HG03108 (cell line): ENCODE measurements around the gene UCN.
"Not testable (repeated sequence)": the region's sequence is repeated elsewhere in the genome, so short reads cannot be mapped to it uniquely, and the experiment has no call there.

ENCODE experiments used
- ATAC-seq: cut with Tn5 transposase; IDR thresholded peaks from one replicate; pipeline ENCODE4 v1.9.1; 2021; ENCODE audit warnings: moderate library complexity; ENCODE audit not compliant: unreplicated experiment

Gene UCN, protein sequence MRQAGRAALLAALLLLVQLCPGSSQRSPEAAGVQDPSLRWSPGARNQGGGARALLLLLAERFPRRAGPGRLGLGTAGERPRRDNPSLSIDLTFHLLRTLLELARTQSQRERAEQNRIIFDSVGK

DNA sequence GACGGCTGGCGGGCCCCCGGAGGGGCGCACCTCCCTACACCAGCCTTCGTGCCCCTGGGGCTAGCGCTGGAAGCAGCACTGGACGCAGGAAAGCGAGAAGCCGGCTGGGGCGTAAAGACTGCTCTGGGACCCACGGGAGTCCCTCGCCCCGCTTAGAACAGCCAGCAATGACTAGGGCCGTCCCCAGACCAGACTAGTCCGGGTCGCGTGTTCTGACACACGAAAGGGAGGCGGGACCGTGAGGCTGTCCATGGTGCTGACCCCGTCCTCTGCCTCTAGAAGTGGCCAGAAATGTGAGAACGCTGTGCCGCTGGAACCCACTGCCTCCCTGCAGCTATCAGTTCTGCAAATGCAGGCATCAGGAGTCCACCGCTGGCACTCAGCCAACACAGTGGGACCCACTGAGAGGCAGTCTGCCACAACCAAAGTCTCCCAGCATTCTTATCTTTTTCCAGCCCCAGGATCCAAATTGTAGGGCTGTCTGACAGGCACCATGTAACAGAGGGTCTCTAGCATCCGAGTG, at the start of gene UCN:
Gene UCN (minus strand): TSS at position 87 of the 523 bp plus-strand sequence. CDS start 550 bp downstream, outside the sequence.
- ATAC-seq: no peak

DNA sequence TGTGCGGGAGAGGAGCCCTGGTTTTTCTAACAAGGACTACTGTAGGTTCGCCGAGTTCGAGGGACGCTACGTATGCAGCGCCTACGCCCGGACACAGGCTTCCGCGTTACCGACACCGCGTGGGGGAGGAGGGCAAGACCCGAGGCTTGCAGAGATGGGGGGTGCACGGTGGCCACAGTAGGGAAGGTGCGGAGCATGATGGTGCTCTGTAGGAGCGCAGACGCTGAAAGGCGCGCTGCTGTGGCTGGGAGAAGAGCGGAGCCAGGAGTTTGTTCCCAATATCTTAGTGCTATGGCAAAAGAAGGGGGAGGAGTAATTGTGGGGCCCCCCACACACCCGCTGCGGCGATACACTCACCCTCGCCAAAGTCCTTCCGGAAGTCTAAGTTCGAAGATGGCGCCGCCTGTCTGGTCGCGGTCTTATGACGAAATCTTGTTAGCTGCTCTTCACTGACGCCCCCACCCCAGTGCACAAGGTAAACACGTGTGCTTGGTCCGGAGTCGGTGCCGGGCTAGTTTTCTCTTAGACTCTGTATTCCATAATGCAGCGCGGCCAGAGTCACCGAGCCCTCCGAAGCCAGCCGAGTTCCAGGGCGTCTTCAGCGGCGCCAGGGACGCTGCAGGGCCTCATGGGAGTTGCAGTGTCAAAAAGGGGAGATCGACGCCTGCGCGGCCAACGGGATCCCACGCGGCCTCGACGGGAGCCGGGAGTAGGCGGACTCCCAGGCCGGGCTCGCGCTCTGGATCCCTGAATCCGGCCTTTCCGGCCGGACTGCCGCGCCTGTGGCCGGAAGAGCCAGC, 48.3 kb upstream of the UCN start, which contains the start of gene GTF3C2:
Gene GTF3C2 (minus strand): TSS at position 383 of the 800 bp plus-strand sequence. CDS start 13,210 bp downstream, outside the sequence.
- ATAC-seq: peak; percentile 81

DNA sequence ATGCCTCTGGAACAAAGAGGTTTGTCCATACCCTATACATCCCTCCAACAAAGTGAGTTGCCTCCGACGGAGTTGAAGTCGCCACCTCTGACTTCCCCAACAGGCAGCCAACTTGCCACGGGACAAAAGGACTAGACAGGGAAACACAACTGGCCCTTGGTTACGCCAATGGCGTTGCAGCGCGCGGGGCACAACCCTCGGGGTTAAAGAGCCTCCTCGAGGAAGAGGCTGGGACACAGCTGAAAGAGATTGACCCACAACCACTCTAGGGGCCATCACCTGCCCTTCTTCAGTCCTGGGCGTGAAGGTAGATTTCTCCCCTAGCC, 47.8 kb upstream of the UCN start:
- peak; percentile 29 for ATAC-seq

DNA sequence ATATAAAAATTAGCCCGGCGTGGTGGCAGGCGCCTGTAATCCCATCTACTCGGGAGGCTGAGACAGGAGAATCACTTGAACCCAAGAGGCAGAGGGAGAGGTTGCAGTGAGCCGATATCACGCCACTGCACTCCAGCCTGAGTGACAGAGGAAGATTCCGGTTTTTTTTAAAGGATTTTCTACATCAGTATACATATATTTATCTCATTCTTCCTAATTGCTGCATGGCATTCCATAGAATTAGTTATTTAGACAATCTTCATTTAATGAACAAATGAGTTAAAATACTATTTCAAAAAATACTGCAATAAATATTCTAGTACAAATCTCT, 46.3 kb upstream of the UCN start:
- ATAC-seq: no peak

DNA sequence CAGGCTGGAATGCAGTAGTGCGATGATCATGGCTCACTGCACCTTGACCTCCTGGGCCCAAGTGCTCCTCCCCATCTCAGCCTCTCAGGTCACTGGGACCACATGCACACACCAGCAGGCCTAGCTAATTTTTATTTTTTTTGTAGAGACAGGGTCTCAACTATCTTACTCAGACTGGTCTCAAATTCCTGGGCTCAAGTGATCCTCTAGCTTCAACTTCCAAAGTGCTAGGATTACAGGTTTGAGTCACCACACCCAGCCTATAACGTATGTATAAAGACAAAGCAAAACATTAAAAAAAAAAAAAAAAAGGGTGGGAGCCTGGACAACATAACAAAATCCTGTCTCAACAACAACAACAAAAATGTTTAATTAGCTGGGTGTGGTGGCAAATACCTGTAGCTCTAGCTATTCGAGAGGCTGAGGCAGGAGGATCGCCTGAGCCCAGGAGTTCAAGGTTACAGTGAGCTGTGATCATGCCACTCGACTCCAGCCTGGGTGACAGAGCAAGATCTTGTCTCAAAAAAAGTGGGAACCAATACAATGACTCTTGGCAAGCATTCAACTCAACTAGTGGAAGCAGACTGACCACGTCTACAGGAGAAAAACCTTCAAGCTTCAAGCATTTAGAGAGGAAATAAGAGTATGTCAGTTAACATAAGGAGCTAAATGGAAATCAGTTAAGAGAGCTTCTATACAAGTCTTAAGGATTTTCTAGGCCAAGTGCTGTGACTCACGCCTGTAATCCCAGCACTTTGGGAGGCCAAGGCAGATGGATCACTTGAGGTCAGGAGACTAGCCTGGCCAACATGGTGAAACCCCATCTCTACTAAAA, 45.7 kb upstream of the UCN start:
- ATAC-seq: no peak

DNA sequence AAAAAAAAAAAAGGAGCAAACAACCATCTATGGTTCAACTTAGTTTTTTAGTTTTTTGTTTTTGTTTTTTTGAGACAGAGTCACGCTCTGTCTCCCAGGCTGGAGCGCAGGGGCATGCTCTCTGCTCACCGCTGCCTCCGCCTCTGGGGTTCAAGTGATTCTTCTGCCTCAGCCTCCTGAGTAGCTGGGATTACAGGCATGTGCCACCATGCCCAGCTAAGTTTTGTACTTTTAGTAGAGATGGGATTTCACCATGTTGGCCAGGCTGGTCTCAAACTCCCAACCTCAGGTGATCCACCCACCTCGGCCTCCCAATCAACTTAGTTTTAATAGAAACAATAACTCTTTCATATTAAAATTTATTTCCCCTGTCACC, 45.1 kb upstream of the UCN start:
- not testable (repeated sequence) for ATAC-seq

DNA sequence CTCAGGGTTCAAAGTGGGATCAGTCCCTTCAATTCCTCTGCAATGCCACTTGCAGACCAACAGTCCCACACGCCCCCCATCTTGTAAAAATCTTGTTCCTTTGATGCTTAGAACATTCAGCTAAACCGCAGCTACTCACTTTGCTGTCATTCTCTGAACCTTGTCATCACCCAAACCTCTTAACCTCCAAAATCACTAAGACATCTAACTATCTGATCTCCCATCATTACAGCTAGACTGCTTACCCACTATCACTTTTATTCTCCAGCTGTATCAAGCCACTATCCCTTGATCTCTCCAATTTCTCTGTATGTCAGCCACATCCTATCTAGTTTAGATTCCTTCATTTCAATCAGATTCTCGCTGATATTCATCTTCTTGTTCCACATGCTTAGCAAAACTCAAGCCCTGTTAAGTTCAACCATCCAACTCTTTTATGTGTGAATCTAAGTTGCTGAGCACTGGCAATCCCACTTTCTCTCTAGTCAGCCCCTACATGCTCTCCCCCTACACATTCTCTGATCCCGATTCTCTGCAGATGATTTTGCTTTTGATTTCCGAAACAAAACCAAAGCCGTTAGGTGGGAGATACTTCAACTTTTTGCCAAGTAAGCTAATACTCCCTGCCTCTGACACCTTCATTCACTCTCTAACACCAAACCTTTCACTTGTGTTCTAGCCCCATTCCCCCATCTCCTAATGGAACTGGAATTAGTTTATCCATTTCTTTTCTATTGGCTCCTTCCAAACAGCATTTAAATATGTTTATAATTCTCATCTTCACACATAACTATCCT, 43.8 kb upstream of the UCN start:
- no peak for ATAC-seq

DNA sequence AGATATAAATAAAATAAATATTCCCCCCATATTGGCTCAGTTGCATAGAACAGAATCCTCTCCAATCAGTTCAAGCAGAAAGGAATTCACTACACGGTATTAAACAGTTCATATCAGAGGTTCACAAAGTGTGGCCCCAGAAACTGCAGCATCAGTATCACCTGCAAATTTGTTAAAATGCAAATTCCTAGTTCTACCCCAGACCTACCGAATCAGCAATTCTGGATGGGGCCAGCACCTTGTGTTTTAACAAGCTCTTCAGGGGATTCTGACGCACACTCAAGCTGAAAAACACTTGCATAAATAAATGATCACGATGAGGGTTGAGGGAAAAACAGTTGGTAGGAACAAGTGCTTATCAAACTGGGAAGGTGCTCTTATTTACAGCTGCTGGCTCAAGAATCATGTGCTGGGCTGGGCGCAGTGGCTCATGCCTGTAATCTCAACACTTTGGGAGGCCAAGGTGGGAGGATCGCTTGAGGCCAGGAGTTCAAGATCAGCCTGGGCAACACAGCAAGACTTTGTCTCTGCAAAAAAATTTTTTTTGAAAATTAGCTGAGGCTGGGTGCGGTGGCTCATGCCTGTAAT, 42.0 kb upstream of the UCN start:
- ATAC-seq: no peak

DNA sequence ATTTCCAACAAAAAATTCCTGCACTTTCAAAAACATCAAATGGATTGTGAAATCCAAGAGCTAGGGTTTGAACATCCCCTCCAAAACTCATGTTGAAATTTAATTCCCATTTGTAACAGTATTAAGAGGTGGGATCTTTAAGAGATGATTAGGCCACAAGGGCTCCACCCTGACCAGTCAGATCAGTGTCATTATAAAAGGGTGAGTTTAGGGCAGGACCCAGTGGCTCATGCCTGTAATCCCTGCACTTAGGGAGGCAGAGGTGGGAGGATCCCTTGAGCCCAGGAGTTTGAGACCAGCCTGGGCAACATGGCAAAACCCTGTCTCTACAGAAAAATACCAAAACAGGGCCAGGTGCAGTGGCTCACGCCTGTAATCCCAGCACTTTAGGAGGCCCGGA, 39.4 kb upstream of the UCN start:
- ATAC-seq: no peak

DNA sequence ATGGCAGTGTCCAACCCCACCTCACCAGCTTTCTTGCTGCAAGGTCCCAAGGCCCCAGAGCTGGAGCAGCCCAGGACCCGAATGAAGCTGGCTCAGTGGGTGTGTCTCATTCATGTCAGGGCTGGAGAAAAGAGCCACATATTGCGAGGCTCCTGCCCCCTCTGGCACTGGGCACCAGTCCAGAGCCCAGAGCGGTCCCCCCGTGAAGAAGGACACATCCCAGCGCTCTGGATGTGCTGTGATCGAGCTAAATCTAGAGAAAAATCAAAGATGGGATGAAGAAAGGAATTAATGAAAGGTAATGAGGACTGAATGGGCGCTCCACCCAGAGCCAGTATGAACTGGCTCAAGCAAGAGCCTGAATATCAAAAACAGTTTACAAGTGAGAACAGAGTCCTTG, 27.9 kb upstream of the UCN start:
- no peak for ATAC-seq

DNA sequence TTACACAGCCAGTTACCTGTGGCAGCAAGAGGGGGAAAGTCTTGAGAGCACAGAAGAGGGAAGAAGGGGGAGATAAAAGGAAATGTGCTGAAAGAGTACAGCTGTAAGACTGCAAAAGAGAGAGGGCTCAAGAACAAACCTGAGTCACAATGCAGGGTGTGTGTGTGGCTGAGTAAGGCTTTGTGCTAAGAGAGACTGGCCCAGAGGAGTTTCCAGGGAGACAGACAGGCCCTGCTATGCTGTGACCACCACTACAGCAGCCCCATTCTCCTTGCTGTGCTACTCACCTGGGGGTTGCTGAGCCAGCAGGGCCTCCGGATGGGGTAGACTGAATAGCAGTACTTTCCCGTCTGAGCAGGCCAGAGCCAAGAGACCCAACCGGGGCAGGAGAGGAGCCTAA, 27.1 kb upstream of the UCN start:
- no peak for ATAC-seq

DNA sequence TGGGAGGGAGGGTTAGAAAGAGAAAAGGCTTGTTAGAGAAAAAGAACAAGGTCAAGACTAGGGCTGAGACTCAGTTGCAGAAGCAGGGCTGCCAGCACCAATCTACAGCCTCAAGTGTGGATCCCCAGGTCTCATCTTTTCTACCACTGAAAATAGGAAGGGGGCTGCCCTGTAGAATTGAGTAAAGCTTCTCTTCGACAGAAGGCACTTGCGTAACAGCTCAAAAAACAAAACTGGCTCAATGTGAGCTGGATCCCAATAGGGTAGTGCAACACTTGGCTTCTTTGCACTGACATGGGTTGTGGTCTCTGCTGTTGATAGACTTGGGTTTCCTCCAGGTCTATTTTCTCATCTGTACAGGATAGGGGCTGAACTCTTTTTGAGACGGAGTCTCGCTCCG, 16.5 kb upstream of the UCN start:
- no peak for ATAC-seq

DNA sequence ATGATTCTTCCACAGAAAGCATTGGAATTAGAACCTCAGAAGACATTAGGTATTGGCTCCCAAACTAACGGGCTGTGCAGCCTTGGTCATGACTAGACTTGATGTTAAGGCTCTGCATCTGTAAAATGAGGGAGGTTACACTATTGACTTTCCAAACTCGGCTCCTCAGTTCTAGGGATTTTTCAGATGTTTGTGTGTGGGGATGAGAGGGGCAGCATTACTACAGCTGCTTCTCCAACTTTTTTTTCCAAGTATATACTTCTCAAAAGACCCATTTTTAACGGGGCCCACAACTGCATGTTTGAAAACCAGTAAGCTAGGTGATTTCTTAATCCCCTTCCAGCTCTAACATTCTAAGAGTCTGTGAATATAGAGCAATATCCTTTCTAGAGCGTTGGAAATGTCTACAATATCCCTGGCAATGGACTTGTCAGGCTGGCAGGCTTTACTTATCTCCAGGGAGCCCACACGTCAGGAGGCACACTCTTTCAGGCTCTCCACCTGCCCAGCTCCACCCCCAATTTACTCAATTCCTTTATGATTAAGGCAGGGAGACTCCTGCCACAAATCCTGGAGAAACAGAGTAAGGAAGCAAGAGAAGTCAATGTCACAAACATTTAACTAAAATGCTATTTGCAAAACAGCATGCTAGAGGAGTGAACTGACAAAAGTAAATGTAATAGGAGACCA, 15.5 kb upstream of the UCN start:
- ATAC-seq: no peak

DNA sequence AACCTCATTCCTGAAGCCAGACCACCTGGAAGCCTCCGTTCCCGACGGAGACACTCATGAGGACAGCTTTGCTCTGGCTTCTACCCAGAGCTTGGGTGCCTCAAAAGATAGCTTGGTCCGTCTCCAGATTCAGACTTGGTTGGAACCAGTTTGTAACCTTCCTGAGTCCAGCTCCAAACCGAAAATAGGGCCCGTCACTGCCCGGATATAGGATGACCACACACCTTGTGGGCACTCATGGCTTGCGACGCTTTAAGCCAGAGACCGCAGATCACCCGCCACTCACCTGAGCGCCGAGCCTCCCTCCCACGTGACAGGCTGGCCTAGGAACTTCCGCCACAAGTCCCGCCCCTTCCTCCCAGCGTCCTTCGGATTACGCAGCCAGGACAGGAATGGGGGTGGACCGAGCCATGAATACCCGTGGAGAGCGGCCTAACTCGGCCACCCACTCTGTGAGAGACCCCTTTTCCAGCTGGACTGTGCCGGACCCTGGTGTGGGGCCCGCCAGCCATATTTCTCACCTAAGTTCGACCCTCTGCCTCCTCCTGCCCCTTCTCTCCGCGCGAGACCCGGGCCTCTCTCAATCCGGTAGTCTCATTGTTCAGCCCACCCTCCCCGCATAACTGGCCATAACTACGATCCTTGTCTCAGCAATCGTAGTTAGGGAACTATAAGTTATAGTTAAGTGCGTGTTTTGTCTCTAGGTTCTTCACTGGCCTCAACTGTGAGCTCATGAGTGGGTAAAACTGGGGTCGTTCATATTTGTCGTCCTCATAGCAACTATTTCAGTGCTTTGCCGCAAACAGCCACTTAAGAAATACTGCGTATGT, 14.7 kb upstream of the UCN start, which contains the start of gene MPV17:
Gene MPV17 (minus strand): TSS at position 332 of the 830 bp plus-strand sequence. CDS start 580 bp downstream, outside the sequence.
- ATAC-seq: peak; percentile 93

DNA sequence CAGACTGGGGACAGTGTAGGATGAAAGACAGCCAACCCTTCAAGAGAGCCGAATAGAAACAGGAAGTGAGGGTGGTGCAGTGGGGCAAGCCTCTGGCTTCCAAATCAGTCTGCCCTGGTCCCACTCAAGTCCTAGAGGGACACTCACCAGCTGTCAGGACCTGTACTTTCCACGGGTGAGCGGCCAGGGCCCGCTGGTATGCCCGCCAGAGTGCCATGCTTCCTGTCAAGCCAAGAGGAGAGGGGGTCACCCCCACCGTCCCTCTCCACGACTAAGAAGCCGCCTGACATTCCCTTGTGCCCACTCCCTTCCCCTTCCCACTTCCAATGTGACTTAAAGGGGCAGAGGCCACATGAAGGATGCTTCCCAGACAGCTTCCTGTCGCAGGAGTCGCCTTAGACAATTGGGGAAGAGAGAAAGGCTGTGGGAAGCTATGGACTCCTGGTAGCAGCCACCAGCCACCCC, 14.1 kb upstream of the UCN start:
- peak; percentile 23 for ATAC-seq

DNA sequence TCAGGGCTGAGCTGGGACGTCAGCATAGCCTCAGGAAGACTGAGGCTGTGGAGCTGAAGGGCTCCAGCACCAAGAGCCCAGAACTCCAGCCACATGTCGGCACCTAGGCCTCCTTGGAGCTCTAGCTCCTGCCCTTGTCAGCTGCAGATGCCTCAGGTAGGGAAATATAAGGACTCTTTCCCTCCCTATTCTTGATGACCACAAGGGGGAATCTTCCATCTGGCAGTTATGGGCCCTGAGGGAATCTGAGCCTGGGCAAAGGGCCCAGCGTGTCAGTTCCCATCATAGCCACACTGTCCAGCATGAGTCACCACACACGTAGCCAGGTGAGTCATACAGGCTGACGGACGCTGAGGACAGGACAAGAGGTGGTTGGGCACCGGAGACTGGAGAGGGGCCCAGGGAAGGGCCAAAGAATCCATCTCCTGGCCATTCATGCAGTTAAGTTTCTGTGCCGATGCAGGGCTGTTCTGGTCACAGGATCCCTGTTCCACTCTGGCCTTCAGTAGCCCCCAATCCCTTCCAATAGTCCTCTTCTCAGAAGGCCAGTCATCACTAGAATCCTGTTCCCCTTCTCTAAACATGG, 12.8 kb upstream of the UCN start:
- ATAC-seq: no peak

DNA sequence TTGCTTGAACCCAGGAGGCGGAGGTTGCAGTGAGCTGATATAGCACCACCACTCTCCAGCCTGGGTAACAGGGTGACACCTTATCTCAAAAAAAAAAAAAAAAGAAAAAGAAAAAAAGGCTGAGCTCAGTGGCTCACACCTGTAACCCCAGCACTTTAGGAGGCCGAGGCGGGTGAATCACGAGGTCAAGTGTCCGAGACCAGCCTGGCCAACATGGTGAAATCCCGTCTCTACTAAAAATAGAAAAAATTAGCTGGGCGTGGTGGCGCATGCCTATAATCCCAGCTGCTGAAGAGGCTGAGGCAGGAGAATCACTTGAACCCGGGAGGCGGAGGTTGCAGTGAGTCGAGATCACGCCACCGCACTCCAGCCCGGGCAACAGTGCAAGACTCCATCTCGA, 11.6 kb upstream of the UCN start:
- ATAC-seq: not testable (repeated sequence)

DNA sequence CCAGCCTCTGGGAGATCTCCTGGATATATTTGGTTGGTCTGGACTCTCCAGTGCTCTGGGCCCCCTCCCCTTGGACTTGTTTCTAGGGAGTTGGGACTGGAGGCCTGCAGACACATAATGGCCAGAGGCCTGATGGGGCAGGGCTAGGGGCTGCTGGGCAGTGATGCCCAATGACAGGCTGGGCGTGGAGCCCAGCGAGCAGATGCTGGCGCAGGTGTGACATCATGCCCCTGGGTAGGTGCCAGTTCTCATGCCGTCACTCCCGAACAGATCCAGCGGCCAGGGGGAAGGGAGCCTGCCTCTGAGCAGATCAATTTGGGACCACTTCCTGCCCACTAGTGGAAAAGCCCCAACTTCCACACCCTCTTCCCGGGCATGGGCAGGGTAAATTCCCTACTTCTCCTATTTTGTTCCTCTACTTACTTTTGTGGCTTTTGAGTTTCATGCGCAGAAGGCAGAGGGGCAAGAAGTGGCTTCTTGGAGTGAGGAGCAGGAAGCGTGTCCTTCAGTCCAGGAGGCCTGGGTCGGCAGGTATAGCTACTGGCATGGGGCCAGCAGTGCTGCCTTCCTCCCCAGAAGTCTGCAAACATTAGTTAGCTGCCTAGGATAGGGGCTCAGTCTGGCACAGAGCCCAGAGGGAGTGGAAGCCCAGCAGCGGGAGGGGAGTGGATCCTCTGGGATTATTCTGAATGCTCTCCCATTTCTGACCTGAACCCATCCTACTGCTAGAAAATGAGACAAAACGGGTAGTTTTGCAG, 8.6 kb upstream of the UCN start:
- no peak for ATAC-seq
